Vagina (tissue), 2 donors: ENCODE results near the gene F10. TPM values are rescaled to one million over a fixed set of nuclear protein-coding genes. Genes with fewer than 3 reads are reported as not detected.

Experiments
- DNase-seq, 2 donors: peaks; one replicate each; pipeline ENCODE4 v3.0.0-alpha.2; 2017; ENCODE audit errors: extremely low spot score in 2 of 2
- H3K27ac ChIP-seq: fragments of 200-600 bp; sonication (generic); one replicate; pipeline ENCODE4 v1.5.1; 2019
- H3K27me3 ChIP-seq: fragments of 200-600 bp; sonication (generic); one replicate; pipeline ENCODE4 v1.5.1; 2019
- H3K36me3 ChIP-seq, 2 donors: fragments of 200-600 bp; sonication (generic); one replicate each; pipeline ENCODE4 v1.5.1; 2017 to 2019
- H3K4me1 ChIP-seq: fragments of 200-600 bp; sonication (generic); one replicate; pipeline ENCODE4 v1.5.1; 2019
- H3K4me3 ChIP-seq, 2 donors: fragments of 200-600 bp; sonication (generic); 1 replicate in 1 of 2; 2 replicates in 1 of 2; pipeline ENCODE4 v1.5.1; 2016 to 2019
- H3K9me3 ChIP-seq: fragments of 200-600 bp; sonication (generic); one replicate; pipeline ENCODE4 v1.5.1; 2019
- POLR2A ChIP-seq, 2 donors: fragments of 450-650 bp; IDR thresholded peaks; one replicate each; pipeline ENCODE4 v1.6.1; 2017; ENCODE audit warnings: antibody characterized with exemption in 2 of 2, mild to moderate bottlenecking in 2 of 2, moderate library complexity in 2 of 2
- POLR2AphosphoS5 ChIP-seq, 2 donors: sonication (generic); formaldehyde crosslinking; IDR thresholded peaks; one replicate each; pipeline ENCODE4 v1.9.0; 2017; ENCODE audit warnings: antibody characterized with exemption in 2 of 2, mild to moderate bottlenecking in 2 of 2, low read depth in 1 of 2; ENCODE audit not compliant: insufficient read depth in 1 of 2
- intact Hi-C: fragments of 100-400 bp; cut with DNase I; formaldehyde crosslinking; loops from one replicate; pipeline ENCODE4 v1.15.1; 2023
- total RNA-seq: library from RNA; depleted of rRNA; stranded (reverse); fragments of >200 nt; gene quantifications from one replicate; pipeline ENCODE4 v1.2.3, GENCODE V29; 2016
- TF ChIP-seq, protein P1 (sequence below), 3 experiments: fragments of 450-650 bp in 2 of 3; fragments of 200-600 bp in 1 of 3; sonication (generic) in 1 of 3; IDR thresholded peaks; one replicate each; pipeline ENCODE4 v1.5.1; 2017 to 2019; ENCODE audit warnings: antibody characterized with exemption in 3 of 3, mild to moderate bottlenecking in 2 of 3, moderate library complexity in 2 of 3

F10 gene
- total RNA-seq, 1 donor from 2014 or later, result 16.7 TPM

DNA sequence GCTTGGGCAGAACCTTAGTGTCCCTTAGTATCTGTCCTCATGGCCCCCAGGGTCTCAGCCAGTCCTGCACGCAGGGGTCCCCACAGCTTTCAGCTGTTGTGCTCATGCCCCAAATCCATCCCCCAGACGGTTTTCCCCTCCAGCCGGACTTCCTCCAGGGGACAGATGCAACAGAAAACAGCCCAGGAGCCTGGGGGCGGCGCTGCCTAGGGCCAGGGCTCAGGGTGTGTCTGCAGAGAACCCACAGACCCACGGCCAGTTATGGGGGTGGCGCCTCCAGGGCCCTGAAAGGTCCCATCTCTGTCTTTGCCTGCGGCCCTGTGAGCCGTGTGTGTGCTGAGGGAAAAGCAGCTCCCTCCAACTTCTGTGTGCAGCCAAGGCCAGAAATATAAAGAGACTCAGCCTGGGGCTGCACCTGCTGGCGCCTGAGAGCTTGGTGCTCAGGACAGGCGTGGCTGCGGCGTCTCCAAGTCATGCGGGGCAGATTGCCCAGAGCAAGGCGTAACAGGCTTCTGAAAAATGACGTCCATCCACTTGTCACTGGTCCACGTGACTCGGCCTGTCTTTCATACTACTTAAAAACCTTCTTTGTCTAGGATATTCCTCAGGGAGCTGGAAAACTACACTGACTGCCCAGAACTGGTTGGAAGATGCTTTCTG lies 39.1 kb upstream of the F10 start:
- Histone ChIP-seq H3K9me3 (no peaks in the 10 kb centered on the region), H3K4me3 (no peak overlapping the region), H3K27me3 (no peaks in the 10 kb centered on the region), H3K4me1 (peaks cover 4% of the 10 kb centered on the region), H3K36me3 (peaks cover 0 to 9% of the 10 kb centered on the region in 2 donors), H3K27ac (no peak overlapping the region)
- intact Hi-C loops, result no loop called here
- TF ChIP-seq, protein P1, sequence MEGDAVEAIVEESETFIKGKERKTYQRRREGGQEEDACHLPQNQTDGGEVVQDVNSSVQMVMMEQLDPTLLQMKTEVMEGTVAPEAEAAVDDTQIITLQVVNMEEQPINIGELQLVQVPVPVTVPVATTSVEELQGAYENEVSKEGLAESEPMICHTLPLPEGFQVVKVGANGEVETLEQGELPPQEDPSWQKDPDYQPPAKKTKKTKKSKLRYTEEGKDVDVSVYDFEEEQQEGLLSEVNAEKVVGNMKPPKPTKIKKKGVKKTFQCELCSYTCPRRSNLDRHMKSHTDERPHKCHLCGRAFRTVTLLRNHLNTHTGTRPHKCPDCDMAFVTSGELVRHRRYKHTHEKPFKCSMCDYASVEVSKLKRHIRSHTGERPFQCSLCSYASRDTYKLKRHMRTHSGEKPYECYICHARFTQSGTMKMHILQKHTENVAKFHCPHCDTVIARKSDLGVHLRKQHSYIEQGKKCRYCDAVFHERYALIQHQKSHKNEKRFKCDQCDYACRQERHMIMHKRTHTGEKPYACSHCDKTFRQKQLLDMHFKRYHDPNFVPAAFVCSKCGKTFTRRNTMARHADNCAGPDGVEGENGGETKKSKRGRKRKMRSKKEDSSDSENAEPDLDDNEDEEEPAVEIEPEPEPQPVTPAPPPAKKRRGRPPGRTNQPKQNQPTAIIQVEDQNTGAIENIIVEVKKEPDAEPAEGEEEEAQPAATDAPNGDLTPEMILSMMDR (IDR thresholded peaks at IDR 0.05), result no peak
- no peak for TF ChIP-seq POLR2A (IDR thresholded peaks at IDR 0.05)
- TF ChIP-seq POLR2AphosphoS5 (IDR thresholded peaks at IDR 0.05; ENCODE audit: insufficient read depth in 1 of 2, low read depth in 1 of 2), result no peak
- DNase-seq, result no peak

DNA sequence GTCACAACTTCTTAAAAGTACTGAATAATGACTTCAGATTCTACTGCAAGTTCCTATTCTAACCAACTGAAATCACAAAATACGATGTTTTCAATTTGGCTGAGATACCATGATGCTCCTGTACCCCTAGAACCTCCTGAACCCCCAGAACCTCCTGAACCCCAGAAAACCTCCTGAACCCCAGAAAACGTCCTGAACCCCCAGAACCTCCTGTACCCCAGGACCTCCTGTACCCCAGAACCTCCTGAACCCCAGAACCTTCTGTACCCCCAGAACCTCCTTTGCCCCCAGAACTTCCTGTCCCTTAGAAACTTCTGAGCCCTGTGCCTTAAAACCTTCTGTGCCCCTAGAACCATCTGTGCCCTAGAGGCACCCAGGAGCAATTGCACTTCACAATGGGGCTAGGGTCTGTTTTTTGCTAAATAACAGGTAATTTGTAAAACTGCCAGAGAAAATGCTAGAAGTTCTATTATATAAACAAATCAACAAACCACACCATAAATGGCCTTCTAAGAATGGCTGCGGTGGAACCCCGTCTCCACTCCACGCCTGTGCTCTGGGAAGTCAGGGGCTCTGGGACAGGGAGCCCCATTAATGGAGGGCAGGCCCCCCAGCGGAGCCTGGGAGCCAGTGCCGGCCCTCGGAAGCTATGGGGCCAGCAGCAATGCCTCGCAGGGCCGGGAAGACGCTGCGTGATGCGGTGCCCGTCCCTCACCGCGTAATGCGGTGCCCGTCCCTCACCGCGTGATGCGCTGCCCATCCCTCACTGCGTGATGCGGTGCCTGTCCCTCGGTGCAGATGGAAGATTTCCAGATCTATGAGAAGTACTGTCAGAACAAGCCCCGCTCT lies 38.3 kb upstream of the F10 start:
- intact Hi-C loops, result no loop called here
- peaks cover 4% of the 10 kb centered on the region for H3K4me1 ChIP-seq
- no peak for TF ChIP-seq POLR2AphosphoS5 (IDR thresholded peaks at IDR 0.05; ENCODE audit: insufficient read depth in 1 of 2, low read depth in 1 of 2)
- TF ChIP-seq, protein P1 (IDR thresholded peaks at IDR 0.05), result no peak
- no peak for TF ChIP-seq POLR2A (IDR thresholded peaks at IDR 0.05)

DNA sequence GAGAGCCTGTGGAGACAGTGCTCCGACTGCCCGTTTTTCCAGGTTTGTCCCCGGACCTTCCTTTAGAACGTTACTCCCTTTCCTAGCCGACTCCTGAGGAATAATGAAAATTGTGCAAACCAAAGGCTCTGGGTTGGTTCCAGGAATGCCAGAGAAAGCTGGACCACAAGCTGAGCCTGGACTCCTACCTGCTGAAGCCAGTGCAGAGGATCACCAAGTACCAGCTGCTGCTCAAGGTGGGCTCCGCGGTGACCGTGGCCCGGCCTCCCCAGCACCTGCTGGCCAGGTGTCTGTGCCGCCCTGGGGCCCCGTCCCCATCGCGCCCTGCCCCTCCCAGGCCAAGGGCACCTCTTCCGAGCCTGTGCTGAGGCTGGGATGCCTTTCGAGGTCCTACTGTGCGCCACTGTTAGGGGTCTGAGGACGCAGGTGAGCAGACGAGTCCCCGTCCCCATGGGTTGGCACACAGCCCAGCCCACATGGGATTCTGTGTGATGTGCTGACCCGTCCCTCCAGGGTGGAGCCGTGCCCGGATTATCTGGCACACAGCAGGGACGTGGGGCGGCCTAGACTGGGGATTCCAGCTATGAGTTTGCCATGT lies 37.6 kb upstream of the F10 start:
- intact Hi-C loops, result no loop called here
- peaks cover 0 to 9% of the 10 kb centered on the region in 2 donors for H3K36me3 ChIP-seq

More for the DNA sequence above, 38.3 kb upstream of the F10 start:
- Histone ChIP-seq H3K4me3 (no peak overlapping the region), H3K36me3 (peaks cover 0 to 9% of the 10 kb centered on the region in 2 donors), H3K27ac (no peak overlapping the region), H3K27me3 (no peaks in the 10 kb centered on the region), H3K9me3 (no peaks in the 10 kb centered on the region)
- DNase-seq, result no peak

DNA sequence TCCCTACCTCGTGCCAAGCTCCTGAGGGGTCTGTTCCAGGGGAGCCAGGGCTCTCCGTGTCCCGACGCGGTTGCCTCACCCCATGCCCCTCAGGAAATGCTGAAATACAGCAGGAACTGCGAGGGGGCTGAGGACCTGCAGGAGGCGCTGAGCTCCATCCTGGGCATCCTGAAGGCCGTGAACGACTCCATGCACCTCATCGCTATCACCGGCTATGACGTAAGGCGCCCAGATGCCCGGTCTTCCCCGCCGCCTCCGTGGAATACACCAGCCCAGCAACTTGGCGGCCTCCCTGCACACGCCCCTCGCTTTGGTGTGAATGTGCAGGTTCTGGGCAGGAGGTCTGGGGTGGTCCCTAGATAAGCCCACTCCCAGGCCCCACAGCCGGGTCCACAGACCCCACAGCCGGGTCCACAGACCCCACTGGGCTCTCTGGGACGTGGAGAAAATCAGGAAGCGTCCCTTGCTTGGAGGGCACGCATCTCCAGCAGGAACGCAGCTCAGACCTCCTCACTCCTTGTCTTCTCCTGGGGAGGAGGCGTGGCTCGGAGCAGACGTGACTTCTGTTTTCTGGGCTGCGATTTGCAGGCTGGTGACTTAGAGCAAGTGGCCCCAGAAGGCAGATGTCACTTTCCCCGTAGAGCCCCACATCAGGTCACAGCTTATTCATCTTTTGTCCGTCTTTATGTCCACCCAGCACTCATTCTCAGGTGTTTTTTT lies 36.4 kb upstream of the F10 start:
- Histone ChIP-seq H3K36me3 (peaks cover 0 to 9% of the 10 kb centered on the region in 2 donors), H3K4me1 (peaks cover 4% of the 10 kb centered on the region), H3K27ac (no peak overlapping the region), H3K9me3 (no peaks in the 10 kb centered on the region), H3K27me3 (no peaks in the 10 kb centered on the region), H3K4me3 (no peak overlapping the region)
- TF ChIP-seq POLR2AphosphoS5 (IDR thresholded peaks at IDR 0.05; ENCODE audit: insufficient read depth in 1 of 2, low read depth in 1 of 2) (no peak), POLR2A (IDR thresholded peaks at IDR 0.05) (no peak)
- TF ChIP-seq, protein P1 (IDR thresholded peaks at IDR 0.05), result no peak
- no peak for DNase-seq
- intact Hi-C loops, result no loop called here

More for the DNA sequence above, 37.6 kb upstream of the F10 start:
- H3K9me3 ChIP-seq, result no peaks in the 10 kb centered on the region
- H3K4me1 ChIP-seq, result peaks cover 4% of the 10 kb centered on the region
- no peak overlapping the region for H3K4me3 ChIP-seq
- no peak overlapping the region for H3K27ac ChIP-seq
- DNase-seq, result no peak
- H3K27me3 ChIP-seq, result no peaks in the 10 kb centered on the region
- TF ChIP-seq POLR2A (IDR thresholded peaks at IDR 0.05) (no peak), POLR2AphosphoS5 (IDR thresholded peaks at IDR 0.05; ENCODE audit: insufficient read depth in 1 of 2, low read depth in 1 of 2) (no peak)
- TF ChIP-seq, protein P1 (IDR thresholded peaks at IDR 0.05), result no peak
